ENCODE results near the gene PFN3. TPM values are rescaled to one million over a fixed set of nuclear protein-coding genes. Genes with fewer than 3 reads are reported as not detected.
A peak's percentile ranks its signal among the peaks of the same experiment; 100 is the strongest.

Gene PFN3
- total RNA-seq, 3 donors from 2014 or later (not counting 1 experiment from before 2014, with no cell fraction given), result not detected

DNA sequence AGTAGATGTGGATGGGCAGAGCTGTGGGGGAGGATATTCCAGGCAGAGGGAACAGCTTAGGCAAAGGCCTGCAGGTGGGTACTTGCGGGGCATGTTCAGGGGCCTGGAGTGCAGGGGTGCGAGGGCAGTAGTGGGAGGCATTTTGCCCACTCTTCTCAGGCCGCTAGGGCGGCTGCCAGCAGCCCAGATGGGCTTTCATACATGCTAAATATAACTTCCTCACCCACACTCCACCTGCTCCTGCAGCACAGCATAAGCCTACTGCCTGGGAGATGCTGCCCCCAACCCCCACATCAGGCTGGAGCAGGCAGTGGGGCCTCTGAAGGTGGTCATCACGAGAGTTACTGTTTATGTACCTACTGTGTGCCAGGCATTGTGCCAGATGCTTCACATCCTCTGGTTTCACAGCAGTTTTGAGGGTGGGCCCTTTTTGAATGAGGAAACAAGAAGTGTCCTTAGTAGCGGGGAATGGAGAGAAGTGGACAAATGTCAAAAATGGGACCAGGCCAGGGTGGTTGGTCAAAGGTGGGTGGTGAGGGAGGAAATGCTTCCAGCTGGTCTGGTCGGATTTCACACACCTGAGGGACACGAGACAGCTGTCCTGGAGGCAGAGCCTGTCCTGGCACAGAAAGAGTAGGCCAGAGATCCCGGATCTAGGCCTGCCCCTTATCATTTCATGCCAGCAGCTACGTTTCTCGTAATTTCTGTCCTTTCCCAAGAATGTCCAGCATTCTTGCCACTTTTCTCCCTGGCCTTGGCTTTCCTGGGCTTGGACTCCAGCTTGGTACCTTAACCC lies 30.6 kb downstream of the PFN3 start:
- WGBS (ENCODE audit: insufficient coverage), result 88% methylated on average over 11 of the region's 11 CpGs
- TF ChIP-seq, protein P1, sequence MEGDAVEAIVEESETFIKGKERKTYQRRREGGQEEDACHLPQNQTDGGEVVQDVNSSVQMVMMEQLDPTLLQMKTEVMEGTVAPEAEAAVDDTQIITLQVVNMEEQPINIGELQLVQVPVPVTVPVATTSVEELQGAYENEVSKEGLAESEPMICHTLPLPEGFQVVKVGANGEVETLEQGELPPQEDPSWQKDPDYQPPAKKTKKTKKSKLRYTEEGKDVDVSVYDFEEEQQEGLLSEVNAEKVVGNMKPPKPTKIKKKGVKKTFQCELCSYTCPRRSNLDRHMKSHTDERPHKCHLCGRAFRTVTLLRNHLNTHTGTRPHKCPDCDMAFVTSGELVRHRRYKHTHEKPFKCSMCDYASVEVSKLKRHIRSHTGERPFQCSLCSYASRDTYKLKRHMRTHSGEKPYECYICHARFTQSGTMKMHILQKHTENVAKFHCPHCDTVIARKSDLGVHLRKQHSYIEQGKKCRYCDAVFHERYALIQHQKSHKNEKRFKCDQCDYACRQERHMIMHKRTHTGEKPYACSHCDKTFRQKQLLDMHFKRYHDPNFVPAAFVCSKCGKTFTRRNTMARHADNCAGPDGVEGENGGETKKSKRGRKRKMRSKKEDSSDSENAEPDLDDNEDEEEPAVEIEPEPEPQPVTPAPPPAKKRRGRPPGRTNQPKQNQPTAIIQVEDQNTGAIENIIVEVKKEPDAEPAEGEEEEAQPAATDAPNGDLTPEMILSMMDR (IDR thresholded peaks at IDR 0.05), result no peak
- Histone ChIP-seq H3K27me3 (ENCODE audit: control insufficient read depth, insufficient read depth, low read length) (no peaks in the 10 kb centered on the region), H3K4me3 (ENCODE audit: low read length) (no peak overlapping the region), H3K36me3 (ENCODE audit: control insufficient read depth, insufficient read depth, low read length) (peaks cover 69% of the 10 kb centered on the region), H3K9me3 (ENCODE audit: control insufficient read depth, insufficient read depth, low read length) (no peaks in the 10 kb centered on the region), H3K4me1 (ENCODE audit: control insufficient read depth, insufficient read depth, low read length) (peaks cover 47% of the 10 kb centered on the region), H3K27ac (ENCODE audit: low read length) (no peak overlapping the region)
- Mint-ChIP-seq H3K27me3 (ENCODE audit: low read depth in 2 of 2) (no peaks in the 10 kb centered on the region), H3K9me3 (no peaks in the 10 kb centered on the region), H3K36me3 (no peaks in the 10 kb centered on the region), H3K27ac (peak overlapping the region; percentile 70 to 79), H3K4me3 (no peak overlapping the region), H3K4me1 (peaks cover 22 to 41% of the 10 kb centered on the region in 2 donors)
- ATAC-seq (no peak), DNase-seq (no peak)
- intact Hi-C loops (cut with micrococcal nuclease), result no loop called here

DNA sequence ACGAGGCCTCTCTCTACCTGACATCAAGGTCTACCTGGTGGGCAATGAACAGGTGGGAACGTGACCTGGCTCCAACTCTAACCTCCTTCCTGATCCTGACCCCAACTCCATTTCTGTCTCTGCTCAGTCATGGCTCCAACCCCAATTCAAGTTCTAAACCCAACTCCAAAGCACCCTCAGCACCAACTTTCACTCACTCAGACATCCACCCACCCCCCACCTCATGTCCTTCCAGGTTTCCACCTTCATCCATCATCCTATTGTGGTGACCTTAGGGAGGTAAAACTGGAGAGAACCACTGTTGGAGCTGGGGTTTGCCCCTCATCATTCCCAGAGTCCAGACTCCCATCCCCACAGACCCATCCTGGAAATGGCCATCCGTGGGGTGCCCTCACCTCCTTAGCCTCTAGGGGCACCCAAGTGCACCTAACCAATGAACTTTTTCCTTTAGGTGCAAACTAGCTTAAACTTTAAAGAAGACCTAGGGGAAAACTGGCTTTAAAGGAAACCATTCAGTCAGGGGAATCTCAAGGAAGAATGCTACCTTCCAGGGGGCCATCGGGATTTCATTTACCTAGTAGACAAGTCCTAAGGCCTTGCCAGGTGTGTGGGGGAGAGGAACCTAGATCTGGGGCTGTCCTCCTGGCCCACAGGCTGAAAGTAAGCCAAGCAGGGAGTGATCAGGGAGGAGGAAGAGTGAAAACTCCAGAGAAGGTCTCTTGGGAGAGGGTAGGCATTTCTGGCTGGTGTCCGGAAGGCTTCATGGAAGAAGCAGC lies 31.4 kb downstream of the PFN3 start:
- Mint-ChIP-seq H3K4me3 (peak overlapping the region; percentile 21), H3K36me3 (no peaks in the 10 kb centered on the region), H3K4me1 (peaks cover 22 to 46% of the 10 kb centered on the region in 2 donors), H3K9me3 (no peaks in the 10 kb centered on the region), H3K27me3 (ENCODE audit: low read depth in 2 of 2) (no peaks in the 10 kb centered on the region), H3K27ac (peak overlapping the region; percentile 70 to 79)
- H3K4me1 ChIP-seq (ENCODE audit: control insufficient read depth, insufficient read depth, low read length), result peaks cover 52% of the 10 kb centered on the region
- peak in 1 of 2 donors; percentile 65 for DNase-seq
- H3K36me3 ChIP-seq (ENCODE audit: control insufficient read depth, insufficient read depth, low read length), result peaks cover 71% of the 10 kb centered on the region
- H3K27me3 ChIP-seq (ENCODE audit: control insufficient read depth, insufficient read depth, low read length), result no peaks in the 10 kb centered on the region
- TF ChIP-seq, protein P1 (IDR thresholded peaks at IDR 0.05), result peak; percentile 63
- no peak overlapping the region for H3K4me3 ChIP-seq (ENCODE audit: low read length)
- intact Hi-C loops (cut with micrococcal nuclease), result no loop called here
- ATAC-seq, result peak in 1 of 3 donors; percentile 79
- H3K9me3 ChIP-seq (ENCODE audit: control insufficient read depth, insufficient read depth, low read length), result no peaks in the 10 kb centered on the region
- WGBS (ENCODE audit: insufficient coverage), result 80% methylated on average over 5 of the region's 5 CpGs
- H3K27ac ChIP-seq (ENCODE audit: low read length), result no peak overlapping the region

DNA sequence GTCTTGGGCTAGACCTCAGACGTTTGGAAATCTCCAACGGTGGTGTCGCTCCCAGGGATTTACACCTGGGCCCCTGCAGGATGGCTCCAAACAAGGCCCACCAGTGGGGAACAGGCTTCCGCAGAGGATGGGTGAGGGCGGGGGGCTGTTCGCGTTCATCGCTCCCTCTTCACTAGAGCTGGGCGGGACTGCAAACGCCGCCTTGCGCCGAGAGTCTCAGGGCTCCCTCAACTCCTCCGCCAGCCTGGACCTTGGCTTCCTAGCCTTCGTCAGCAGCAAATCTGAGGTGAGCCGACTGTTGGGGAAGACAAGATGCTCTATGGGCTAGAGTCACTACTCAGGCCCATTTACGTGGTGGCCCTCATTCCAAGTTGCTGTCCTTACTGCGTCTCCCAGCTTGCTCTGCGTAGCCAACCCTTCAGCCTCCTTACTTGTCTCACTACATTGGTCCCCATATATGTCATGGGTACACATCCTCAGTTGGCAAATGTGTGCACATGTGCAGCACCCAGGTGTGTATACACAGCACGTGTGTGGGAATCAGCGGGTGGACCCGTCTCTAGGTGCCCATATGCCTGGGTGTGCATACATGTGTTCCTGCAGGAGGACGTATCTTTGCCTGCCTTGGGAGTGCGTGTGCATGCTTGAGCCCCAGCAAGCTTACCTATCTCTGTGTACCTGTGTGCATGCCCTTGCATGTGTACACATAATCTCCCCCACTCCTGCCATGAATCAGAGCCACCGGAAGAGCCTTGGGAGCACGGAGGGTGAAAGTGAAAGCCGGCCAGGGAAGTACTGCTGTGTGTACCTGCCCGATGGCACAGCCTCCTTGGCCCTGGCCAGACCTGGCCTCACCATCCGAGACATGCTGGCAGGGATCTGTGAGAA lies 32.2 kb downstream of the PFN3 start:
- H3K27ac Mint-ChIP-seq, result peak overlapping the region; percentile 70 to 79
- no peak for DNase-seq
- H3K36me3 Mint-ChIP-seq, result no peaks in the 10 kb centered on the region
- no peak for ATAC-seq
- TF ChIP-seq, protein P1 (IDR thresholded peaks at IDR 0.05), result no peak
- no peaks in the 10 kb centered on the region for H3K9me3 Mint-ChIP-seq
- no peak overlapping the region for H3K4me3 ChIP-seq (ENCODE audit: low read length)
- no peak overlapping the region for H3K4me3 Mint-ChIP-seq
- peaks cover 22 to 50% of the 10 kb centered on the region in 2 donors for H3K4me1 Mint-ChIP-seq
- H3K4me1 ChIP-seq (ENCODE audit: control insufficient read depth, insufficient read depth, low read length), result peaks cover 51% of the 10 kb centered on the region
- H3K27ac ChIP-seq (ENCODE audit: low read length), result no peak overlapping the region
- H3K27me3 ChIP-seq (ENCODE audit: control insufficient read depth, insufficient read depth, low read length), result no peaks in the 10 kb centered on the region
- intact Hi-C loops (cut with micrococcal nuclease), result no loop called here
- H3K27me3 Mint-ChIP-seq (ENCODE audit: low read depth in 2 of 2), result no peaks in the 10 kb centered on the region
- H3K9me3 ChIP-seq (ENCODE audit: control insufficient read depth, insufficient read depth, low read length), result no peaks in the 10 kb centered on the region
- 96% methylated on average over 29 of the region's 29 CpGs for WGBS (ENCODE audit: insufficient coverage)
- H3K36me3 ChIP-seq (ENCODE audit: control insufficient read depth, insufficient read depth, low read length), result peaks cover 67% of the 10 kb centered on the region
